ENCODE results near the gene TXNIP.

DNA sequence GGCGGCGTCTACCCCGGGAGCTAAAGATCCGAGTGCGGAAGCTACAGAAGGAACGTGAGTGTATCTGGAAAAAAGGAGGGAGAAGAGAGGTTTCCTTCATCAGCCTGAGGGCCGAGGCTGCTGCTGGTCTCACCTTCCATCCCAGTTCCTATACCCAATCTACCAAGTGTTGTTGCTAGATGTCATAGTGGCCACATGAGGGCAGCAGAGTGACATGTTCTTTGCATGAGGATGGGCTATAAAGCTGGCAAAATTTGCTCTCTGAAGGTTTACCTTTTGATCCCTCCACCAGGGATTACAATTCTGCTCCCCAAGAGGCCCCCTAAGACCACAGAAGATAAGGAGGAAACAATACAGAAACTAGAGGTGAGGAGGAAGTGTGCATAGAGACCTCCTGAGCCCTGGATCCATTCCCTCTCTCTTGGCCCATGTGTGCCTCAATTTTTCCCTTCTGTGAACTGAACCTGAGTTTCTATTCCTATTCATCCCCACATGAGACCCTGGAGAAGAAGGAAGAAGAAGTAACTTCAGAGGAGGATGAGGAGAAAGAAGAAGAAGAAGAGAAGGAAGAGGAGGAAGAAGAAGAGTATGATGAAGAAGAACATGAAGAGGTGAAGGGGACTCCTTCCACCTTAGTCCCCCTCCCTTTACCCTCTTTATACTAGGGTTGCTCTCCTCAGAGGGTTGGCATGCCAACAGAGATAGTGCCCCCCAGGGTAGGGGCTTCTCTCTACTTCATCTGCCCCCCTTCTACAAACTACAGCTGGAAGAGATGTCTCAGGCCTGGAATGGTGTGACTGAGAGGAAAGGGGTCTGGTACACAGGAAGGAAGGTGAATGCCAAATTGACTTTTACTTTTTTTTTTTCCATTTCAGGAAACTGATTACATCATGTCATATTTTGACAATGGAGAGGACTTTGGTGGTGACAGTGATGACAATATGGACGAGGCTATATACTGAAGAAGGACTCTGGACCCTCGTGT, 18.6 kb downstream of the TXNIP start:
- TF ChIP-seq, protein P1, sequence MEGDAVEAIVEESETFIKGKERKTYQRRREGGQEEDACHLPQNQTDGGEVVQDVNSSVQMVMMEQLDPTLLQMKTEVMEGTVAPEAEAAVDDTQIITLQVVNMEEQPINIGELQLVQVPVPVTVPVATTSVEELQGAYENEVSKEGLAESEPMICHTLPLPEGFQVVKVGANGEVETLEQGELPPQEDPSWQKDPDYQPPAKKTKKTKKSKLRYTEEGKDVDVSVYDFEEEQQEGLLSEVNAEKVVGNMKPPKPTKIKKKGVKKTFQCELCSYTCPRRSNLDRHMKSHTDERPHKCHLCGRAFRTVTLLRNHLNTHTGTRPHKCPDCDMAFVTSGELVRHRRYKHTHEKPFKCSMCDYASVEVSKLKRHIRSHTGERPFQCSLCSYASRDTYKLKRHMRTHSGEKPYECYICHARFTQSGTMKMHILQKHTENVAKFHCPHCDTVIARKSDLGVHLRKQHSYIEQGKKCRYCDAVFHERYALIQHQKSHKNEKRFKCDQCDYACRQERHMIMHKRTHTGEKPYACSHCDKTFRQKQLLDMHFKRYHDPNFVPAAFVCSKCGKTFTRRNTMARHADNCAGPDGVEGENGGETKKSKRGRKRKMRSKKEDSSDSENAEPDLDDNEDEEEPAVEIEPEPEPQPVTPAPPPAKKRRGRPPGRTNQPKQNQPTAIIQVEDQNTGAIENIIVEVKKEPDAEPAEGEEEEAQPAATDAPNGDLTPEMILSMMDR (IDR thresholded peaks at IDR 0.05): peak; percentile 97
- TF ChIP-seq ZFX (IDR thresholded peaks at IDR 0.05; ENCODE audit: borderline replicate concordance): no peak

All from 22Rv1 (cell line).